ENCODE results near the gene XRCC6.
"Not testable (repeated sequence)": the region's sequence is repeated elsewhere in the genome, so short reads cannot be mapped to it uniquely, and the experiment has no call there.

XRCC6 gene

DNA sequence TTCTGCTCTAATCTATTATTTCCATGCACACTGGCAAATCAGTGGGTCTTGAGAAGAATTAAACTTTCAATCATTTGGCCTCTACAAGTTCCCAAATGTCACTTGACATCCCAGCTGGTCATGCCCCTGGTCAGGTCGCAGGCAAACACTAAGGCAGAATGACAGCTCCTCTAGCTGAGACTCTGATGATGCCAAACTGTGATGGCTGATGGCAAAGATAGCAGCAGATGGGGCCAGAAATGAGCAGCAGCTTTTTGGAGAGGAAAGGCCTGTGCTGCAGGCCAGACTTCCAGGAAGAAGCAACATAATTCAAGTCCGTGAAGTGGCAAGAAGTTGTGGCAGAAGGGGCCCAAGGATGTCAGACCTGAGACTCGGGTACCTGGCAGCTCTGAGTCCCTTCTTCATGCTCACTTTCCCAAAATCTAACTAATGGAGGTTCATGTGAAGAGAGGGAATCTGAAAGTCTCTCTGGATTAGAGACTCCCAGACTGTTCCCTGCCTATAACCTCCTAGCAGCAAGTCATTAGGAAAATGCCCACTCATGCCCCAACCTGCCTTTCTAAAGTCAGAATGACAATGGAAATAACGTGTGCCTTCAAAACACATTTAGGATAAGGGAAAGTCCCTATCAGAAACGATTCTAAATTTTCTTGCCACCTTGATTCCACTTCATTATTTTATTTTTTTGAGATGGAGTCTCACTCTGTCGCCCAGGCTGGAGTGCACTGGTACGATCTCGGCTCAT lies 22.0 kb upstream of the XRCC6 start:
- no peak for DNase-seq (ENCODE audit: low read depth)

DNA sequence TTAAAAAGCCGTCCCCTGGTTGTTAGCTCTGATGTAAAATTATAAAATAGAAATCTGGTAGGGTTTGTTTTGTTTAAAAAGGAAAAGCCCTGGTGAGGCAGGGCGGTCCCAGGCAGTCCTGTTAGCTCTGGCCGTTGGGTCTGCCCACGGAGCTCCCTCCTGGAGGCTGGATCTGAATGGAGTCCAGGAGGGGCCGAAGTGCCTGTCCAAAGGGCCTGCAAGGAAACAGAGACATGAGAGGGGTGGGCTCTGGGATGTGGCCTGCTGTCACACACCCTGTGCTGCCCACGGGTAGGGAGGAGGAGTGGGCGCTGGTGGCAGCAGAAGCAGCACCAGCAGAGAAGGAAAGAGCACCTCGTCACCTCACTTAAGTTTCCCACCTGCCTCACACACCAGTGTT lies 20.1 kb upstream of the XRCC6 start:
- DNase-seq (ENCODE audit: low read depth), result no peak

DNA sequence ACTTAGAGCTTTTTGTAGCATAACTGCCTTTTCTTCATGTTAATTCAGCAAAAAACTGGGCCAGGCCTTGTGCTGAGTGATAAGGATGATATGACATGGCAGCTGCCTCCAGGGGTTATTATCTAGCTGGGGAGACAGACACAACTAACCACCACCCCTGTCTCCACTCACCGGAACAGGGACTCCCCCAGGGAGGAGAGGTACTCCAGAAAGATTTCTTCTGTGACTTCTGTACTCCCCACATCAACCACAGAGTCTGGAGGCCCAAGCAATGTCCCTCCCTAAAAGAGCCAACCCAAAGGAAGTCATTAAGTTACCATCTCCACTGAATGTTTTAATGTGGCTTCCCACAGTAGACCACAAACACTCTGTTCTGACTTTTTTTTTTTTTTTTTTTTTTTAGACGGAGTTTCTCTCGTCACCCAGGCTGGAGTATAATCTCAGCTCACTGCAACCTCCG lies 17.2 kb upstream of the XRCC6 start:
- DNase-seq (ENCODE audit: low read depth), result no peak

DNA sequence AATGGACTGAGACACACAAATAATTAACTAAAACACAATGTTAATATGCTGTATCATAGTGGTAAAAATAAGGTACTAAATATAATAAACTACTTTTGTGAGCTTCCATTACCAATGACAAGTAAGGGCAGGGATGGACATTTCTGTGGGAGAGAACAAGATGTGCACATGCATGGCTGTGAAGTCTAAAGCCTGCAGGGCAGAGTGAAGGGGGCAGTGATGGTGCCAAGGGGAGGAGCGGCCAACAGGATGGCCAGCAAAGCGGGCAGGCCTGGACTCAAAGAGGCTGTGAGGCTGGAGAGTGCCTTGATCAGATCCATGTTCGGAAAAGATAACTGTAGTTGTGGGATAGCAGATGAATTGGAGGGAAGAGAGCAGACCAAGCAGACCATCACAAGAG lies 12.7 kb upstream of the XRCC6 start:
- DNase-seq (ENCODE audit: low read depth), result no peak

DNA sequence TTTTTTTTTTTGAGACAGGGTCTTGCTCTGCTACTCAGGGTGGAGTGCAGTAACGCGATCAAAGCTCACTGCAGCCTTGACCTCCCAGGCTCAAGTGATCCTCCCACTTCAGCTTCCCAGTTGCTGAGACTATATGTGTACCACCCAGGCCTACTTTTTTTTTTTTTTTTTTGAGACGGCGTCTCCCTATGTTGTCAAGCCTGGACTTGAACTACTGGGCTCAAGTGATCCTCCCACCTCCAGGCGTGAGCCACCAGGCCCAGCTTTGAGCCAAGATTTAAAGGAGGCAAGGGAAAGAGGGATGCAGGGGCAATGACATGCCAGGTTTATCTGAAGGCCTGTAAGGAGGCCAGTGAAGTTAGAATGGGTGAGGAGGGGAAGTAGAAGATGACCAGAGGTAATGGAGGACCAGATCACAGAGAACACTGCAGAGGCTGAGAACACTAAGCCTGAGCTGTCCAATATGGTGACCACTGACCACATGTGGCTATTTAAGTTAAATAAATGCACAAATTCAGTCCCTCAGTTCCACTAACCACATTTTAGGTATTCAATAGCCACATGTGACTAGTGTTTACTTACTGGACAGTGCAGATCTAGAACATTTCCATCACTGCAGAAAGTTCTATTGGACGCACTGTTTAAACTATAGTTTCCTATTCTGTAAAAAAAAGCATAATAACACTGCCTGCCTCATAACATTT lies 8.3 kb upstream of the XRCC6 start:
- no peak for DNase-seq (ENCODE audit: low read depth)

DNA sequence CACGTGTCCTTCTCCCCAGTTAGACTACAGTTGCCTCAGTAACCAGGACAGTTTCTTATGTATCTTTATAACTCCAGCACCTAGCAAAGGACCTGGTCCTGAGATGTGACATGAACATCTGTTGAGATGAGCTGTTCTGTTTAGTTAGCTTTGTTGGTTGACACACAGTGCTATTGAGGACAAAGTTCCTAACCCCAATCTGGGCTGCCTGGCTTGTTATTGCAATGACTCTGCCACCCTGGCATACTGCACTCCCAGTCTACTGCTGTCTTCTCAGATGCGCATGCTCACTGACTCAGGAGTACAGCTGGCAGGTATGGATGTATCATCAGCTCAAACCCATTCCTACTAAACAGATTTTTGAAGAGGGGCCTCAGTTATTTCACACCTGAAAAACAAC lies 7.6 kb upstream of the XRCC6 start:
- no peak for DNase-seq (ENCODE audit: low read depth)

DNA sequence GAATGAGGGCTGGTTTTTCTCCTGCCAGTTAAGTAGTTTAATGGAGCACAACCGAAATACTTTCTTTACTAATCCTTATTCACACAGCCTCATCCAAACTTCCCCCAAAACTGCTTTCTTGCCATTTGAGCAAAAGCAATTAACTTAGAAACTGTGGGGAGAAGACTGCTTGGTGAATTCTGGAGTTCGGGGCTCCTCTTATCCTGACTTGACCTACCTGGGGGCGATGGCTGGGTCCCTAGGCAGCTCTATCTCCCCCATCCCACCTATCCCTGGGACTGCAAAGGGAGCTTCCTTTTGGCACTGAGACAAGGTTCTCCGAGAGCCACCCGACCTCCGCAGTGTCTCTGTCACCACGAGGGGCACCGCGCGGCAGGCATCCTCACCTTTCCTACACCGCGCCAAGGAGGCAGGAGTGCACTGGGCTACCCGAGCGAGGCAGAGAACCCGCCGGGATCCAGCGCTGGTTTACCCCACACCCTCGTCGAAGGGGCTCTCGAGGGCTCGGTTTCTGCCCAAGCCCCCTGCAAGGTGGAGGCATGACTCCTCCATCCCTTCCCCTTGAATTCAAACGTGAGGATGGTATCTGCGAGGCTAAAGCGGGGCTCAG lies 1.0 kb upstream of the XRCC6 start:
- DNase-seq (ENCODE audit: low read depth), result no peak

DNA sequence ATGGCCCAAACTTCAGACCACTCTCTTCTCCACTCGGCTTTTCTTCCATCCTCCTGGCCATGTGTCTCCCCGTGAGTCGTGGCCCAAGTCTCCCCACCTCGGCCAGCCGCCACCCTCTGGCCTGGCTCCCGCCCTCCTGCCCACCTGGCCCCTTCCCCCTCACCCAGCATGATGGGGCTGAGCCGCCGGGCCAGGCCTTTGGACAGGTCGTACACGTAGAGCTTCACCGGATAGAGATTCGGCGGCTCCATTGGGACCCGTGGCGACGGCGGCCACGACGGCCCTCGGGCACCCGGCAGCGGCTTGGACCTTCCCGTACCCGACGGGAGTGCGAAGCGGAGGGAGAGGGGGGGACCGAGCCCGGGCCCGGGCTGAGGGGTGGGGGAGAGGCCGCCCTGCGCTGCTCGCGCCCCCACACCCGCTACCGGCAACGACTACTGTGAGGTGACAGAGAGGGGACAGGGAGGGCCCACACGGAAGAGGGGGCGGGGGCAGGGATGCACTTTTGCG lies 451 bp upstream of the XRCC6 start, which contains the start of gene DESI1:
DESI1 (minus strand) TSS at position 455 of the 510 bp plus-strand sequence; CDS start at position 251, 204 bp downstream.
- no peak for DNase-seq (ENCODE audit: low read depth)

DNA sequence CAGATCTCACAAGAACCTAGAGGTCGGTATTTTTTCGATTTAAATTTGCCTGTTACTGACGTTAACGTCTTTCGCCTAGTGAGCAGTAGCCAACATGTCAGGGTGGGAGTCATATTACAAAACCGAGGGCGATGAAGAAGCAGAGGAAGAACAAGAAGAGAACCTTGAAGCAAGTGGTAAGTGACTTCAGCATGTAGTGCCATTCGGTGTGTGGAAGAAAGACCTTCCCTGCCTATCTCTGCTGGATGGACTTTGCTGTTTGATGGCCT lies 750 bp downstream of the XRCC6 start:
- no peak for DNase-seq (ENCODE audit: low read depth)

DNA sequence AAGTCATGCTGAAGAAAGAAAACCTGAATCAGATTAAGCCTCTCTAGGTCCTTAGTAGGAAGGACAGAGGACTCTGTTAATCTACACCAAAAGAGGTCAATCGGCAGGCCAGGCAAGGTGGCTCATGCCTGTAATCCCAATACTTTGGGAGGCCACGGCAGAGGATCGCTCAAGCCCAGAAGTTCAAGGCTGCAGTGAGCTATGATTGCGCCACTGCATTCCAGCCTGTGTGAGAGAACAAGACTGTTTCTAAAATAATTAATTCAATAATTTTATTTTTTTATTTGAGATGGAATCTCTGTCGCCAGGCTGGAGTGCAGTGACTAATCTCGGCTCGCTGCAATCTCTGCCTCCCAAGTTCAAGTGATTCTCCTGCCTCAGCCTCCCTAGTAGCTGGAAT lies 4.5 kb downstream of the XRCC6 start:
- no peak for DNase-seq (ENCODE audit: low read depth)

DNA sequence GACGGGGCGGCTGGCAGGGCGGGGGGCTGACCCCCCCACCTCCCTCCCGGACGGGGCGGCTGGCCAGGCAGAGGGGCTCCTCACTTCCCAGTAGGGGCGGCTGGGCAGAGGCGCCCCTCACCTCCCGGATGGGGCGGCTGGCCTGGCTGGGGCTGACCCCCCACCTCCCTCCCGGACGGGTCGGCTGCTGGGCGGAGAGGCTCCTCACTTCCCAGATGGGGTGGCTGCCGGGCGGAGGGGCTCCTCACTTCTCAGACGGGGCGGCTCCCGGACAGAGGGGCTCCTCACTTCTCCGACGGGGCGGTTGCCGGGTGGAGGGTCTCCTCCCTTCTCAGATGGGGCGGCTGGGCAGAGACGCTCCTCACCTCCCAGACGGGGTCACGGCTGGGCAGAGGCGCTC lies 10.0 kb downstream of the XRCC6 start:
- not testable (repeated sequence) for DNase-seq (ENCODE audit: low read depth)

DNA sequence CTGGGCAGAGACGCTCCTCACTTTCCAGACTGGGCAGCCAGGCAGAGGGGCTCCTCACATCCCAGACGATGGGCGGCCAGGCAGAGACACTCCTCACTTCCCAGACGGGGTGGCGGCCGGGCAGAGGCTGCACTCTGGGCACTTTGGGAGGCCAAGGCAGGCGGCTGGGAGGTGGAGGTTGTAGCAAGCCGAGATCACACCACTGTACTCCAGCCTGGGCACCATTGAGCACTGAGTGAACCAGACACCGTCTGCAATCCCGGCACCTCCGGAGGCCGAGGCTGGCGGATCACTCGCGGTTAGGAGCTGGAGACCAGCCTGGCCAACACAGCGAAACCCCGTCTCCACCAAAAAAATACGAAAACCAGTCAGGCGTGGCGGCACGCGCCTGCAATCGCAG lies 10.5 kb downstream of the XRCC6 start:
- DNase-seq (ENCODE audit: low read depth), result not testable (repeated sequence)

DNA sequence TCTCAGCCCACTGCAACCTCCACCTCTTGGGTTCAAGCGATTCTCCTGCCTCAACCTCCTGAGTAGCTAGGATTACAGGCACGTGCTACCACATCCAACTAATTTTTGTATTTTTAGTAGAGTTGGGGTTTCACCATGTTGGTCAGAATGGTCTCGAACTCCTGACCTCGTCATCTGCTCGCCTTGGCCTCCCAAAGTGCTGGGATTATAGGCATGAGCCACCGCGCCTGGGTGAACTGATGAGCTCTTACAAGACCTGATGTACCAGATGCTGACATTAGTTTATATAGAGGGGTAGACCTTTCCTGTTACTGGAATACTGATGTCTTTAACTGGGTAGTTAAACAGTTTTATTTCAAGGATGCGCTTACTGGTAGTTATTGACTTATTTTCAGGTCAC lies 13.5 kb downstream of the XRCC6 start:
- not testable (repeated sequence) for DNase-seq (ENCODE audit: low read depth)

DNA sequence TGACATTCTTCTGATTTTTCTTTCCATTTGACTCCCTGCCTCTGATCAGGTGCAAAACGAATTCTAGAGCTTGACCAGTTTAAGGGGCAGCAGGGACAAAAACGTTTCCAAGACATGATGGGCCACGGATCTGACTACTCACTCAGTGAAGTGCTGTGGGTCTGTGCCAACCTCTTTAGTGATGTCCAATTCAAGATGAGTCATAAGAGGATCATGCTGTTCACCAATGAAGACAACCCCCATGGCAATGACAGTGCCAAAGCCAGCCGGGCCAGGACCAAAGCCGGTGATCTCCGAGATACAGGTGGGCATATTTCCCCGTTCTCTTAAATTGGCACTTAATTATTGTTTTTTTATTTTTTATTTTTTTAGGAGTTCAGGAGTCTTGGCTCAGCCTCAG lies 15.4 kb downstream of the XRCC6 start:
- no peak for DNase-seq (ENCODE audit: low read depth)

DNA sequence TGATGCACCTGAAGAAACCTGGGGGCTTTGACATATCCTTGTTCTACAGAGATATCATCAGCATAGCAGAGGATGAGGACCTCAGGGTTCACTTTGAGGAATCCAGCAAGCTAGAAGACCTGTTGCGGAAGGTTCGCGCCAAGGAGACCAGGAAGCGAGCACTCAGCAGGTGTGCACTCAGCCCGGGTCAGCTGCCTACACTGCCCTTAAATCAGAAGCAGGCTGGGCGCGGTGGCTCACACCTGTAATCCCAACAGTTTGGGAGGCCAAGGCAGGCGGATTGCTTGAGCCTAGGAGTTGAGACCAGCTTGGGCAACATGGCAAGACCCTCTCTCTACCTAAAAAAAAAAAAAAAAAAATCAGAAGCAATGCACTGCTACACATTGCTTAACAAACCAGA lies 16.5 kb downstream of the XRCC6 start:
- not testable (repeated sequence) for DNase-seq (ENCODE audit: low read depth)

DNA sequence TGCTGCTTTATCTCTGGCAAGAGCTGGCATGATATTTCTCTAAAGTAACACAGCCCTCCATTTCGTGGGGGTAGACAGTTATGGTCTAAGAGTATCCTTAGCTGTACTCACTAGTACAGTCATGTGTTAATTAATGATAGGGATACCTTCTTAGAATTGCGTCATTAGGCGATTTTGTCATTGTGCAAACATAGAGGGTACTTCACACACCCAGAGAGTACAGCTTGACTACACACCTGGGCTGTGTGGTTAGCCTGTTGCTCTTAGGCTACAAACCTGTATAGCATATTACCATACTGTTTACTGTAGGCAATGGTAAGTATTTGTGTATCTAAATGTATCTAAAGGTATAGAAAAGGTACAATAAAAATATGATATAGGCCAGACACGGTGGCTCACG lies 17.0 kb downstream of the XRCC6 start:
- no peak for DNase-seq (ENCODE audit: low read depth)

DNA sequence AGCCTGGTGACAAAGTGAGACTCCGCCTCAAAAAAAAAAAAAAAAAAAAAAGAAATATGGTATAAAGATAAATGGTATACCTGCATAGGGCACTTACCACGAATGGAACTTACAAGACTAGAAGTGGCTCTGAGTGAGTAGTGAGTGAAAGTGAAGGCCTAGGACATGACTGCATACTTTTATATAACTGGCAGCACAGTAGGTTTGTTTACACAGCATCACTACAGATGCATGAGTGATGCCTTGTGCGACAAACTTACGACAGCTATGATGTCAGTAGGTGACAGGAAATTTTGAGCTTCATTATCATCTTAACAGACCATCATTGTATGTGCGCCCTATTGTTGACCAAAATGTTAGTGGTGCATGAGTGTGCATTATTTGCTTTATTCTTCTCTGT lies 17.7 kb downstream of the XRCC6 start:
- DNase-seq (ENCODE audit: low read depth), result no peak

DNA sequence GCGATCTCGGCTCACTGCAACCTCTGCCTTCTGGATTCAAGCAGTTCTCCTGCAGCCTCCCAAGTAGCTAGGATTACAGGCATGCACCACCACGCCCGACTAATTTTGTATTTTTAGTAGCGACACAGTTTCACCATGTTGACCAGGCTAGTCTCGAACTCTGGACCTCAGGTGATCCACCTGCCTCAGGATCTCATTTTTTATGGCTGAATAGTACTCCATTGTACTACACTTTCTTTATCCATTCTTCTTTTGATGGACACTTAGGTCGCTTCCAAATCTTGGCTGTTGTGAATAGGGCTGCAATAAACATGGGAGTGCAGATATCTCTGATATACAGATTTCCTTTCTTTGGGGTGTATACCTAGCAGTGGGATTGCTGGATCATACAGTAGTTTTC lies 20.8 kb downstream of the XRCC6 start:
- no peak for DNase-seq (ENCODE audit: low read depth)

DNA sequence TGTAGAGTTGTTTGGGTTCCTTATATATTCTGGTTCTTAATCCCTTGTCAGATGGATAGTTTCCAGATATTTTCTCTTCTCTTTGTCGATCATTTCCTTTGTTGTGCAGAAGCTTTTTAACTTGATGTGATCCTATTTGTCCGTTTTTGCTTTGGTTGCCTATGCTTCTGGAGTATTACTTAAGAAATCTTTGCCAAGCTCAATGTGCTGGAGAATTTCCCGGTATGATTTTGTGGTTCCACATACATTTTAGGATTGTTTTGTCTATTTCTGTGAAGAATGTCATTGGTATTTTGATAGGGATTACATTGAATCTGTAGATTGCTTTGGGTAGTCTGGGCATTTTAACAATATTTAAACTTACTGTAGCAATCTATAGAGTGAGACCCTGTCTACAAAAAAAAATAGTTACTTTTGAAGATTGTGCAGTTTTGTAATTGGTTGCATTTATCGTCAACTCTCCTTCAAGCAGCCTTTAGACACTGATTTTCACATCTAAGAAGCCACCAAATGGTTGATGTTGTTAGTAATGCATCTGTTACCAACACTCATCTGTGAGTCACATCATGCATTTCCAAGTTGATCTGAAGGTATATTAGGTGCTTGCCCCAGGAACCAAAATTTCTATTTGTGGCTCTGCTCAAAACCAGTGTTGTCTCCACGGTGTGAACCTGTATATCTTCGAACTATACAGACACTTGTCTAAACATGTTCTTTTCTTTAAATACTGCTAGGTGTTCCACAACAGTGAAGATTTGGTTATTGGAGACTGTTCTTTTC lies 21.4 kb downstream of the XRCC6 start:
- no peak for DNase-seq (ENCODE audit: low read depth)

DNA sequence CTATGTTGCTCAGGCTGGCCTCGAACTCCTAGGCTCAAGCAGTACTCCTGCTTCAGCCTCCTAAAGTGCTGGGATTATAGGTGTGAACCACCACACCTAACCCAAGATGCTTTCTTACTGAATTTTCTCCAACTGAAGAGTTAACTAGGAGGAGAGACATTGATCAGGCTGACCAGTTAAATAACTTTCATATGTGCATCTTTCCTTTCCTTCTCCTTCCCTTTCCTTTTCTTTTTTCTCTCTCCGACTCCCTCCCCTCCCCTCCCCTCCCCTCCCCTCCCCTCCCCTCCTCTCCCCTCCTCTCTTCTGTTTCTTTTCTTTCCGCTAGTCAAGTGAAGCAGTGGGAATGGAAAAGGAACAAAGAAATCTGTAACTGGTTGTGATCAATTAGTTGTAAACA lies 26.7 kb downstream of the XRCC6 start:
- no peak for DNase-seq (ENCODE audit: low read depth)

DNA sequence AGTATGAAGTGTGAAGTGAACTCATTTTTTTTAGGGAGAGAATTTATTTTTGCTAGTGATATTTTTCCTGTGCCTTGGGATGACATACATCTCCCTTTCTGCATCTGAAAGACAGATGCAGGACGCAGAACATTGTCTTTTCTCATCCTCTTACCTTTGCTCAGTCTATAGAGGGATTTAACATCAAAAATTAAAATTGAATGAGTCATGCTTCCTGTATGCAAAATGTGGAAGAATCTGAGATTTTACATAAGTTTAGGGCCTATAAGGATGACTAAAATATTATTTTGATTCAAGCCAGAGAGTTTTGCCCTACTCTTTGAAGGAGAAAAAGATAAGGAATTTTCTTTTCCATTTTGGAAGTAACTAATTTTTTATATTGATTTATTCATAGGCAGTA lies 27.3 kb downstream of the XRCC6 start:
- no peak for DNase-seq (ENCODE audit: low read depth)

DNA sequence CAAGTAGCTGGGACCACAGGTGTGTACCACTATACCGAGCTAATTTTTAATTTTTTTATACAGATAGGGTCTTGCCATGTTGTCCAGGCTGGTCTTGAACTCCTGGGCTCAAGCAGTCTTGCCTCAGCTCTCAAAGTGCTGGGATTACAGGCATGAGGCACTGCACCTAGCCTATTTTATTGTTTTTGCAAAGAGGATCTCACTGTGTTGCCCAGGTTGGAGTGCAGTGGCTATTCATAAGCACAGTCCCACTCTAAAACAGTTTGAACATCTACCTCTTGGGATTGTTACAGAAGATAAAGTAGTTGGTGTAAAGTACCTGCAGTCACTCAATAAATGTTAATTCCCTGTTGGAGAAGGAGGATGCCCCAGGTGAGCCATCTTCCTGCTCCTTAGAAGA lies 29.1 kb downstream of the XRCC6 start:
- DNase-seq (ENCODE audit: low read depth), result no peak

DNA sequence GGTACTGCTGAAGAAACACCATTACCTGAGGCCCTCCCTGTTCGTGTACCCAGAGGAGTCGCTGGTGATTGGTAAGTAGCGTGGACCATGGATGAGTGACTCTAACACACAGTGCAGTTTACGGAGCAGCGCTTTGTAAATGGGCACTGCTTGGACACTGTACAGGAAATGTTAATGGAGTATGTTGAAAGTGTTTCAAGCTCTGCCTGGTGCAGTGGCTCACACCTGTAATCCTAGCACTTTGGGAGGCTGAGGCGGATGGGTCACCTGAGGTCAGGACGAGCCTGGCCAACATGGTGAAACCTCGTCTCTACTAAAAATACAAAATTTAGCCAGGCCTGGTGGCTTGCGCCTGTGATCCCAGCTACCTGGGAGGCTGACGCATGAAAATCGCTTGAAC lies 29.7 kb downstream of the XRCC6 start:
- no peak for DNase-seq (ENCODE audit: low read depth)
